Psoas muscle (tissue), 8 donors: ENCODE data around the gene VSIR. TPM values are rescaled to one million over a fixed set of nuclear protein-coding genes. Genes with fewer than 3 reads are reported as not detected.

Experiments used
- ATAC-seq, 4 donors: fragments of 200-7000 bp; cut with Tn5 transposase; one replicate each; pipeline ENCODE4 v1.9.1; 2020; ENCODE audit warnings: moderate library complexity in 3 of 4, mild to moderate bottlenecking in 2 of 4
- DNase-seq, 2 donors: peaks; one replicate each; pipeline ENCODE4 v3.0.0-alpha.2; 2020
- H3K27ac ChIP-seq: fragments of 200-600 bp; one replicate; pipeline ENCODE4 v1.8.0; 2022
- H3K27me3 ChIP-seq, 3 donors: fragments of 200-600 bp in 1 of 3; one replicate each; pipeline versions ENCODE4 v1.6.1 to v1.8.0; 2013 to 2022; ENCODE audit warnings: low read length in 2 of 3, mild to moderate bottlenecking in 2 of 3, moderate library complexity in 1 of 3; ENCODE audit not compliant: insufficient read depth in 3 of 3
- H3K36me3 ChIP-seq, 2 donors: fragments of 200-600 bp in 1 of 2; one replicate each; pipeline versions ENCODE4 v1.6.1 to v1.8.0; 2013 to 2022; ENCODE audit warnings: low read depth in 1 of 2, mild to moderate bottlenecking in 1 of 2, moderate library complexity in 1 of 2; ENCODE audit not compliant: insufficient read depth in 1 of 2
- H3K4me1 ChIP-seq: fragments of 200-600 bp; one replicate; pipeline ENCODE4 v1.8.0; 2022
- H3K4me3 ChIP-seq: fragments of 200-600 bp; one replicate; pipeline ENCODE4 v1.8.0; 2022; ENCODE audit warnings: mild to moderate bottlenecking
- H3K9me3 ChIP-seq: fragments of 200-600 bp; one replicate; pipeline ENCODE4 v1.8.0; 2022
- WGBS, 3 donors: extraction: QIAGEN DNeasy Blood & Tissue Kit; methylation state at CpG; one replicate each; pipeline versions ENCODE4 v1.1.6 to v1.1.7; 2013; 5-methylcytosine and 5-hydroxymethylcytosine counted together
- intact Hi-C, 2 donors: fragments of 100-400 bp; cut with DNase I; formaldehyde crosslinking; loops; one replicate each; pipeline versions ENCODE4 v1.11.0 to v1.14.2; 2022
- long read RNA-seq, 2 donors: library from polyadenylated mRNA; unstranded; transcript quantifications; one replicate each; pipeline ENCODE4 v2.0.0, GENCODE V29; 2021
- polyA plus RNA-seq, 3 donors: library from polyadenylated mRNA; stranded (reverse); fragments of 200-250 nt; gene quantifications; one replicate each; pipeline ENCODE4 v1.2.3, GENCODE V29; 2013
- total RNA-seq, 4 donors: library from RNA; stranded (reverse); fragmentation: NEBNext Ultra II Directional in 2 of 4; extraction: Animal tissue kit (Norgen Biotek cat#: 25700) in 2 of 4; gene quantifications; one replicate each; pipeline versions ENCODE4 v1.2.1 to v1.2.4, GENCODE V29; 2021 to 2023
- TF ChIP-seq, protein P1 (sequence below): fragments of 200-600 bp; IDR thresholded peaks from one replicate; pipeline ENCODE4 v1.8.0; 2022; ENCODE audit warnings: antibody characterized with exemption
- donor health status: healthy with polysubstance abuse.
- donor health status: DM: no; HTN: no; CAD: no; lungs with moderate emphysema.
- donor health status: Bipolar disorder and iron deficiency.
- donor health status: healthy.
- donor health status: DM: yes; HTN: yes; CAD: no.
- donor health status: DM: no; HTN: no; CAD: no.
- donor health status: DM: no; HTN: no; CAD: no.
- donor health status: DM: yes; HTN: yes; CAD: no.

VSIR gene
- total RNA-seq (10 to 100 TPM; 12.5 to 20.4 (median 15.9) TPM), polyA plus RNA-seq (10 to 100 TPM; 14.8 to 21.8 (median 19.0) TPM)
- long read RNA-seq, donor 1, full-length matches to known transcripts = 6 of 10 reads
- long read RNA-seq, donor 1, partial matches to known transcripts = 4 of 10 reads
- long read RNA-seq, donor 1, other reads (novel, unspliced or antisense) = 0 of 10 reads
- long read RNA-seq, donor 2, full-length matches to known transcripts = 15 of 23 reads
- long read RNA-seq, donor 2, partial matches to known transcripts = 2 of 23 reads
- long read RNA-seq, donor 2, other reads (novel, unspliced or antisense) = 6 of 23 reads

DNA sequence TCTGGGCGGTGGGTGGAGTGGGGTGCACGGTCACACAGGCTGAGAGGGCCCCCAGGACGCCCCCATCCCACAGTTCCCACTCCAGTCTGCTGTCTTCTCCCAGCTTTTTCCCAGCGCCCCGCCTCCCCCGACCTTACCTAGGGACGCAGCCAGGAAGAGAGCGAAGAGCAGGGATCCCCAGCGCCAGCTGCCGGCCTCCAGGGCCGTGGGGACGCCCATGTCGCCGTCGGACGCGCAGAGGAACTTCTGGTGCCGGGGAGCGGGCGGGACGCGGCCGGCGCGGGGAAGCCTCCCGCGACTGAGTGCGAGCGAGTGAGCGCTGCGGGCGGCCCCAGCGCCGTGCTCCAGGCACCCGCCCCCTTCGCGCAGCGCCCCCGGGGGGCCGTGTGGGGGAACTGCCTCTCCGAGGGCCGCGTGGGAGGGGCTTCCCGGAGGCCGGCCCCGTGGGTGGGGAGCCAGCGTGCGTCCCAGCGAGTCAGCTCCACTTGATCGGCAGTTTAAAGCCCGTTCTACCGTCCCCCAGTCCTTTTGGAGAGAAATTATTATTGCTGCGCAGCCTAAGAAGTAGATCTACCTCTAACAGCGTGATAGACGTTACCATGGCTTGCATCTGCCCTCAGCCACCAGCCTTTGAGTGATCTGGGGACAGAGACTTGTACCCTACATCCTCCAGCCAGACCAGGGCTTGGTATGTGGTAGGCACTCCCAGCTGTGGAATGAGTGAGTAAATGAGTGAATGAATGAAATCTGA is at the start of gene VSIR:
Gene VSIR, minus strand, starts transcription at position 300 of the 751 bp plus-strand sequence. Its CDS starts 81 bp downstream, at position 219.
- intact Hi-C loops = loop anchor here in 1 of 2 donors (5.0 kb wide), 1 partner anchor 76 kb away; no protein-coding TSS in a partner anchor
- Histone ChIP-seq H3K9me3 (no peaks in the 10 kb centered on the region), H3K27ac (peak within 1 kb of the TSS; percentile 81), H3K4me3 (peak within 1 kb of the TSS; percentile 76), H3K36me3 (no peaks in the 10 kb centered on the region), H3K27me3 (no peaks in the 10 kb centered on the region), H3K4me1 (peaks cover 56% of the 10 kb centered on the region)
- TF ChIP-seq, protein P1, sequence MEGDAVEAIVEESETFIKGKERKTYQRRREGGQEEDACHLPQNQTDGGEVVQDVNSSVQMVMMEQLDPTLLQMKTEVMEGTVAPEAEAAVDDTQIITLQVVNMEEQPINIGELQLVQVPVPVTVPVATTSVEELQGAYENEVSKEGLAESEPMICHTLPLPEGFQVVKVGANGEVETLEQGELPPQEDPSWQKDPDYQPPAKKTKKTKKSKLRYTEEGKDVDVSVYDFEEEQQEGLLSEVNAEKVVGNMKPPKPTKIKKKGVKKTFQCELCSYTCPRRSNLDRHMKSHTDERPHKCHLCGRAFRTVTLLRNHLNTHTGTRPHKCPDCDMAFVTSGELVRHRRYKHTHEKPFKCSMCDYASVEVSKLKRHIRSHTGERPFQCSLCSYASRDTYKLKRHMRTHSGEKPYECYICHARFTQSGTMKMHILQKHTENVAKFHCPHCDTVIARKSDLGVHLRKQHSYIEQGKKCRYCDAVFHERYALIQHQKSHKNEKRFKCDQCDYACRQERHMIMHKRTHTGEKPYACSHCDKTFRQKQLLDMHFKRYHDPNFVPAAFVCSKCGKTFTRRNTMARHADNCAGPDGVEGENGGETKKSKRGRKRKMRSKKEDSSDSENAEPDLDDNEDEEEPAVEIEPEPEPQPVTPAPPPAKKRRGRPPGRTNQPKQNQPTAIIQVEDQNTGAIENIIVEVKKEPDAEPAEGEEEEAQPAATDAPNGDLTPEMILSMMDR = peak; percentile 85
- ATAC-seq = peak; percentile 84 to 90 (median 88)
- WGBS, 3 donors = 1 to 2% (median 2%) methylated on average over 44 to 55 of the region's 55 CpGs
- DNase-seq = peak; percentile 89 to 95

DNA sequence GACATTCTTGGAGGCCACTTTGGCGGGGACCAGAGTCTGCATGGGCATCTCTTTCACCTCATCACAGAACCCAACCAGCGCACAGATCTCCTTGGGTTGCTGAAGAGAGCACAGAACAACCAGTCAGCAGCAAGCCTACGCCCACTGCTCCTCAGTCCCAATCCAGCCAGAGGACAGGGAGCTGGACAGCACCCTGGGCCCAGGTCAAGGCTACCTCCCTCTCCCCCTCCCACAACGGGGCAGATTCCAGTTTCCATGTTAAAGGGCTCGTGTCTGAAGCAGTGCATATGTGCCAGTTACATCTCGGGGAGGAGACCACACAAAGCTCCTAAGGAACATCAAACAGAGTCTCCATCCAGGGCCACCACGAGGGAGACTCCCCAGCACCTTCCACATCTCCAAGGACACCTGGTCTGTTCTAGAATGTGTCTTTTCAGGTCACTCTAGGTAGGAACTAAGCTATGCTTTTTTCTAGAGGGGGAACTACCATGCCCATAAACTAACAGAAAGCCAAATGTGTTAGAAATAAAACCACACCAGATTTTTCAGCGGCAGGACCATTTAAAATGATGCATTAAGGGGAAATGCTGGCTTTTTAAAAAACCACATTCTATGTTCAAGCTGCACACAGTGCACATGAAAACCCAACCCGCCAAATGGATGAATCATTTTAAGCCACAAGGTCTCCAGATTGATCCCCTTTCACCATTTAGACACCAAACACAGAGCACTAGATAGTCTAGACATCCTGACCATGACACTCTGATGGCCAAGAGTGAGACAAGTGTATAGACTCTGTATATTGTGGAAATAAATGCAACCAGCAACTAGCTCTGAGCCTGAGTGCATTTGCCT is 48.8 kb upstream of the VSIR start:
- no peaks in the 10 kb centered on the region for H3K9me3 ChIP-seq
- DNase-seq (no peak), ATAC-seq (no peak)
- WGBS, 3 donors = 79 to 87% (median 81%) methylated on average over 9 of the region's 9 CpGs
- H3K27ac ChIP-seq = no peak overlapping the region
- H3K36me3 ChIP-seq = peaks cover 10 to 100% of the 10 kb centered on the region in 2 donors
- TF ChIP-seq, protein P1 = no peak
- H3K4me3 ChIP-seq = no peak overlapping the region
- intact Hi-C loops = loop anchor here in 1 of 2 donors (1.0 kb wide), 1 partner anchor 11 kb away; no protein-coding TSS in a partner anchor
- H3K4me1 ChIP-seq = peaks cover 25% of the 10 kb centered on the region
- H3K27me3 ChIP-seq = no peaks in the 10 kb centered on the region

GRCh38 chr10:71820966-71821365 is 47.6 kb upstream of the VSIR start:
- Histone ChIP-seq H3K27ac (no peak overlapping the region), H3K36me3 (peaks cover 15 to 100% of the 10 kb centered on the region in 2 donors), H3K4me1 (peaks cover 31% of the 10 kb centered on the region), H3K4me3 (no peak overlapping the region), H3K27me3 (no peaks in the 10 kb centered on the region), H3K9me3 (no peaks in the 10 kb centered on the region)
- WGBS, 3 donors = 69 to 81% (median 73%) methylated on average over 8 of the region's 8 CpGs
- TF ChIP-seq, protein P1 = no peak
- intact Hi-C loops = no loop called here
- ATAC-seq (no peak), DNase-seq (no peak)

- 84 to 89% (median 84%) methylated on average over 6 of the region's 6 CpGs for WGBS, 3 donors
- TF ChIP-seq, protein P1 = no peak
- H3K36me3 ChIP-seq = peaks cover 15 to 100% of the 10 kb centered on the region in 2 donors
- no peak overlapping the region for H3K27ac ChIP-seq
- no peaks in the 10 kb centered on the region for H3K27me3 ChIP-seq
- no peak overlapping the region for H3K4me3 ChIP-seq
- DNase-seq = no peak
- intact Hi-C loops = no loop called here
- no peaks in the 10 kb centered on the region for H3K9me3 ChIP-seq
- no peak for ATAC-seq
- peaks cover 31% of the 10 kb centered on the region for H3K4me1 ChIP-seq
Observed at GRCh38 chr10:71819985-71820384, 46.7 kb upstream of the VSIR start.
